H1 (cell line): Measurements from ENCODE around the gene CDK5RAP2. TPM values are rescaled to one million over a fixed set of nuclear protein-coding genes. Genes with fewer than 3 reads are reported as not detected.

Experiments used
- CTCF ChIA-PET: fragments of 300-600 bp; sonication (Branson Sonifier 250); formaldehyde crosslinking; loops from one replicate; lab custom pipeline; 2021; ENCODE audit not compliant: partially characterized antibody; lab: Charles Lee
- POLR2A ChIA-PET: fragments of 300-600 bp; sonication (Branson Sonifier 250); formaldehyde crosslinking; loops from one replicate; lab custom pipeline; 2021; ENCODE audit warnings: inconsistent platforms; ENCODE audit not compliant: partially characterized antibody; lab: Charles Lee
- DNase-seq, 2 experiments: peaks; one replicate each; pipeline versions ENCODE4 v3.0.0 to v3.0.0-alpha.2; 2010 to 2022; ENCODE audit warnings: low spot score in 2 of 2, low read depth in 1 of 2, mixed read lengths in 1 of 2
- FAIRE-seq: peaks from 2 replicates; lab custom pipeline; 2011; peaks lifted over from hg19 to GRCh38; lab: Jason Lieb, UNC
- H2AFZ ChIP-seq: 2 replicates; pipeline ENCODE4 v1.8.1; 2012; ENCODE audit warnings: low read length, inconsistent platforms
- H2AK5ac ChIP-seq: 2 replicates; pipeline ENCODE4 v1.6.1; 2013; ENCODE audit warnings: low read depth, low read length
- H2BK120ac ChIP-seq: replicated peaks from 2 replicates; pipeline ENCODE3; 2013; ENCODE audit warnings: low read depth, low read length, inconsistent platforms
- H2BK12ac ChIP-seq: 2 replicates; pipeline ENCODE4 v1.6.1; 2013; ENCODE audit warnings: low read depth, low read length
- H2BK15ac ChIP-seq: 2 replicates; pipeline ENCODE4 v1.6.1; 2013; ENCODE audit warnings: low read length
- H2BK20ac ChIP-seq: 2 replicates; pipeline ENCODE4 v1.6.1; 2013; ENCODE audit warnings: low read length
- H2BK5ac ChIP-seq: 2 replicates; pipeline ENCODE4 v1.6.1; 2013; ENCODE audit warnings: low read depth, low read length
- H3K14ac ChIP-seq: 2 replicates; pipeline ENCODE4 v1.6.1; 2013; ENCODE audit warnings: inconsistent platforms; ENCODE audit not compliant: insufficient read length
- H3K18ac ChIP-seq: 2 replicates; pipeline ENCODE4 v1.6.1; 2013; ENCODE audit warnings: low read length; ENCODE audit errors: extremely low read depth
- H3K23ac ChIP-seq: 2 replicates; pipeline ENCODE4 v1.6.1; 2013; ENCODE audit warnings: inconsistent platforms; ENCODE audit not compliant: insufficient read length
- H3K23me2 ChIP-seq: 2 replicates; pipeline ENCODE4 v1.6.1; 2013; ENCODE audit warnings: low read depth, low read length
- H3K27ac ChIP-seq: 2 replicates; pipeline ENCODE4 v1.6.1; 2011; ENCODE audit warnings: low read depth, low read length, inconsistent platforms
- H3K27me3 ChIP-seq, 4 experiments: replicated peaks in 1 of 4; 1 replicate in 1 of 4; 2 replicates in 3 of 4; pipeline versions ENCODE4 v1.6.1 to v1.8.1; 2011 to 2013; ENCODE audit warnings: low read length in 3 of 4, mild to moderate bottlenecking in 3 of 4, inconsistent platforms in 2 of 4, mixed read lengths in 2 of 4, moderate library complexity in 1 of 4; ENCODE audit not compliant: control insufficient read depth in 3 of 4, insufficient read depth in 3 of 4; ENCODE audit errors: extremely low read depth in 1 of 4
- H3K36me3 ChIP-seq, 4 experiments: 2 replicates each; pipeline versions ENCODE4 v1.6.1 to v1.8.1; 2011 to 2013; ENCODE audit warnings: mild to moderate bottlenecking in 4 of 4, low read length in 3 of 4, moderate library complexity in 2 of 4, control low read depth in 1 of 4, inconsistent platforms in 1 of 4; ENCODE audit not compliant: insufficient read depth in 4 of 4, control insufficient read depth in 2 of 4
- H3K4ac ChIP-seq: replicated peaks from 2 replicates; pipeline ENCODE3; 2013; ENCODE audit warnings: low read length, low read depth, mixed read lengths, inconsistent platforms; ENCODE audit not compliant: insufficient read length
- H3K4me1 ChIP-seq, 4 experiments: replicated peaks in 1 of 4; 1 replicate in 1 of 4; 2 replicates in 3 of 4; pipeline versions ENCODE4 v1.6.1 to v1.8.1; 2011 to 2013; ENCODE audit warnings: low read length in 3 of 4, inconsistent platforms in 2 of 4, mixed read lengths in 1 of 4; ENCODE audit not compliant: insufficient read depth in 4 of 4, control insufficient read depth in 3 of 4
- H3K4me2 ChIP-seq, 2 experiments: 2 replicates each; pipeline versions ENCODE4 v1.6.1 to v1.8.1; 2011 to 2013; ENCODE audit warnings: low read depth in 2 of 2, low read length in 2 of 2, control low read depth in 1 of 2, inconsistent platforms in 1 of 2, mild to moderate bottlenecking in 1 of 2; ENCODE audit not compliant: insufficient read depth in 1 of 2
- H3K4me3 ChIP-seq, 4 experiments: fragments of 200-600, 300-600 bp in 1 of 4; sonication (generic), shearing (Covaris generic), sonication (Bioruptor Twin) in 1 of 4; 2 replicates each; pipeline versions ENCODE4 v1.5.1 to v1.8.1; 2011 to 2016; ENCODE audit warnings: low read length in 4 of 4, low read depth in 3 of 4, control low read depth in 2 of 4, inconsistent platforms in 2 of 4, mild to moderate bottlenecking in 2 of 4, mixed read lengths in 1 of 4, moderate library complexity in 1 of 4; ENCODE audit not compliant: insufficient read depth in 2 of 4; ENCODE audit errors: extremely low read depth in 1 of 4
- H3K56ac ChIP-seq: replicated peaks from 2 replicates; pipeline ENCODE3; 2013; ENCODE audit warnings: low read depth, mild to moderate bottlenecking, mixed read lengths, low read length, inconsistent platforms; ENCODE audit not compliant: insufficient read length
- H3K79me1 ChIP-seq: 2 replicates; pipeline ENCODE4 v1.6.1; 2013; ENCODE audit warnings: low read depth, low read length, control low read depth
- H3K79me2 ChIP-seq, 2 experiments: 2 replicates each; pipeline versions ENCODE4 v1.6.1 to v1.8.1; 2012 to 2013; ENCODE audit warnings: low read length in 2 of 2, mild to moderate bottlenecking in 2 of 2, inconsistent platforms in 1 of 2; ENCODE audit not compliant: insufficient read depth in 2 of 2, control insufficient read depth in 1 of 2
- H3K9ac ChIP-seq, 4 experiments: replicated peaks in 1 of 4; 1 replicate in 1 of 4; 2 replicates in 3 of 4; pipeline versions ENCODE4 v1.6.1 to v1.8.1; 2011 to 2013; ENCODE audit warnings: low read depth in 3 of 4, low read length in 3 of 4, control low read depth in 2 of 4, mild to moderate bottlenecking in 2 of 4, moderate library complexity in 2 of 4, inconsistent platforms in 1 of 4; ENCODE audit errors: extremely low read depth in 1 of 4
- H3K9me3 ChIP-seq, 2 experiments: 2 replicates each; pipeline versions ENCODE4 v1.6.1 to v1.8.1; 2012 to 2013; ENCODE audit warnings: mild to moderate bottlenecking in 2 of 2, moderate library complexity in 2 of 2, control low read depth in 1 of 2, inconsistent platforms in 1 of 2, low read depth in 1 of 2, low read length in 1 of 2, mixed read lengths in 1 of 2; ENCODE audit not compliant: insufficient read depth in 2 of 2
- H4K20me1 ChIP-seq, 2 experiments: replicated peaks in 1 of 2; 2 replicates each; pipeline versions ENCODE3 to v1.8.1; 2011 to 2013; ENCODE audit warnings: inconsistent platforms in 2 of 2, low read length in 2 of 2, mild to moderate bottlenecking in 1 of 2; ENCODE audit not compliant: insufficient read depth in 2 of 2, control insufficient read depth in 1 of 2
- H4K5ac ChIP-seq: 2 replicates; pipeline ENCODE4 v1.6.1; 2013; ENCODE audit warnings: low read length, low read depth, mixed read lengths, inconsistent platforms; ENCODE audit not compliant: insufficient read length
- H4K8ac ChIP-seq: 2 replicates; pipeline ENCODE4 v1.8.0; 2013; ENCODE audit warnings: mild to moderate bottlenecking, moderate library complexity, low read length, inconsistent platforms; ENCODE audit not compliant: insufficient read depth; ENCODE audit errors: extremely low read depth
- H4K91ac ChIP-seq: replicated peaks from 2 replicates; pipeline ENCODE3; 2013; ENCODE audit warnings: low read length, mixed read lengths, inconsistent platforms; ENCODE audit not compliant: insufficient read length
- WGBS, 2 experiments: shearing (Covaris generic) in 1 of 2; methylation state at CpG; one replicate each; pipeline versions ENCODE4 v1.1.6 to v1.1.7; 2013 to 2015; ENCODE audit warnings: low lambda C conversion rate in 2 of 2, mixed read lengths in 2 of 2, inconsistent platforms in 1 of 2, low coverage in 1 of 2, missing lambda C conversion rate in 1 of 2; ENCODE audit not compliant: insufficient replicate concordance in 2 of 2, insufficient coverage in 1 of 2, insufficient read length in 1 of 2; ENCODE audit errors: extremely low coverage in 1 of 2, missing lambda C conversion rate in 1 of 2; 5-methylcytosine and 5-hydroxymethylcytosine counted together
- polyA plus RNA-seq, 7 experiments: library from polyadenylated mRNA; depleted of rRNA in 3 of 7; stranded (reverse) in 5 of 7; unstranded in 2 of 7; fragments of >200 nt in 5 of 7; fragments of 200-250 nt in 2 of 7; gene quantifications; 1 replicate in 5 of 7; 2 replicates in 1 of 7; 4 replicates in 1 of 7; pipeline versions ENCODE4 v1.2.1 to v1.2.3, GENCODE V29; 2011 to 2013; ENCODE audit warnings: missing spikeins in 2 of 7, mixed read lengths in 2 of 7
- total RNA-seq: library from RNA; stranded (reverse); fragmentation: NEBNext Ultra II Directional; extraction: Animal tissue kit (Norgen Biotek cat#: 25700); gene quantifications from 2 replicates; pipeline ENCODE4 v1.2.1, GENCODE V29; 2021

The CDK5RAP2 gene
- total and polyA plus RNA-seq, 2 of the 8 experiments (the other 6 are each of a cell fraction or from before 2014, with no cell fraction given): 19.8 to 49.4 TPM

DNA sequence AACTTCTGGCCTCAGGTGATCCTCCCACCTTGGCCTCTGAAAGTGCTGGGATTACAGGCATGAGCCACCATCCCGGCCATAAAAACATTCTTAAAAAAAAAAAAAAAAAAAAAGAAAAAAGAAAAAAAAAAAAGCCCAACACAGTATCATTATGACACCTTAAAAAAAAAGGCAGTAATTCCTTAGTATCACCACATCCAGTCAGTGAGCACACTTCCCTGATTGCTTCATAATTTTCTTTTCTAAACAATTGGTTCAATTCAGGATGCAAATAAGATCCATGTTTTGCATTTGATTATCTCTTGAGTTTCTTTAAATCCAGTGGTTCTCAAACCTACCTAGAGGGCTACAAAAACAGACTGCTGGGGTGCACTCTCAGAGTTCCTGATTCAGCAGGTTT, 182.5 kb downstream of the CDK5RAP2 start:
- Histone ChIP-seq H4K5ac (no peak overlapping the region), H2BK15ac (no peak overlapping the region), H2AK5ac (no peak overlapping the region), H2BK5ac (no peak overlapping the region), H3K9me3 (no peaks in the 10 kb centered on the region), H3K27me3 (no peaks in the 10 kb centered on the region), H3K56ac (no peak overlapping the region), H2BK20ac (no peak overlapping the region), H2BK120ac (no peak overlapping the region), H3K23me2 (no peaks in the 10 kb centered on the region), H3K27ac (no peak overlapping the region), H3K9ac (no peak overlapping the region), H3K18ac (no peak overlapping the region), H3K23ac (no peak overlapping the region), H3K4me2 (no peak overlapping the region), H4K8ac (no peak overlapping the region), H3K79me1 (no peaks in the 10 kb centered on the region), H3K4ac (no peak overlapping the region), H3K4me3 (no peak overlapping the region), H4K20me1 (no peaks in the 10 kb centered on the region), H4K91ac (no peak overlapping the region), H2AFZ (no peak overlapping the region), H3K4me1 (no peaks in the 10 kb centered on the region), H3K36me3 (peaks cover 31 to 77% (median 58%) of the 10 kb centered on the region in 4 experiments), H2BK12ac (no peak overlapping the region), H3K79me2 (no peaks in the 10 kb centered on the region), H3K14ac (no peak overlapping the region)
- CTCF ChIA-PET: interaction anchor here (2.4 kb wide), 1 partner anchor 42 kb away, joined by 14 read pairs; no protein-coding TSS in a partner anchor
- POLR2A ChIA-PET: interaction anchor here (0.8 kb wide), 1 partner anchor 10 kb away, joined by 3 read pairs; no protein-coding TSS in a partner anchor
- DNase-seq (no peak), FAIRE-seq (no peak)
- WGBS, 2 experiments: 80% methylated on average over 1 of the region's 1 CpG; no CpG with 5 or more reads in 1 of the 2 experiments
